Aorta (tissue), 5 donors: ENCODE measurements around the gene CACHD1. TPM values are rescaled to one million over a fixed set of nuclear protein-coding genes. Genes with fewer than 3 reads are reported as not detected.

ENCODE experiments used
- ATAC-seq: fragments of 200-7000 bp; cut with Tn5 transposase; one replicate; pipeline ENCODE4 v1.9.1; 2022; ENCODE audit warnings: moderate library complexity; ENCODE audit not compliant: low FRiP score
- DNase-seq, 2 donors: peaks; one replicate each; pipeline ENCODE4 v3.0.0-alpha.2; 2020
- H3K27ac ChIP-seq, 2 donors: one replicate each; pipeline ENCODE4 v1.5.1; 2013; ENCODE audit warnings: low read length in 2 of 2, mild to moderate bottlenecking in 2 of 2, moderate library complexity in 2 of 2, control low read depth in 1 of 2, inconsistent platforms in 1 of 2, low read depth in 1 of 2
- H3K27me3 ChIP-seq, 2 donors: one replicate each; pipeline ENCODE4 v1.6.1; 2013; ENCODE audit warnings: control low read depth in 1 of 2, low read length in 1 of 2, mild to moderate bottlenecking in 1 of 2, moderate library complexity in 1 of 2; ENCODE audit not compliant: insufficient read depth in 2 of 2, control insufficient read depth in 1 of 2
- H3K36me3 ChIP-seq, 2 donors: one replicate each; pipeline ENCODE4 v1.6.1; 2013; ENCODE audit warnings: control low read depth in 1 of 2, low read length in 1 of 2, mild to moderate bottlenecking in 1 of 2; ENCODE audit not compliant: insufficient read depth in 2 of 2, control insufficient read depth in 1 of 2
- H3K4me1 ChIP-seq, 2 donors: one replicate each; pipeline ENCODE4 v1.6.1; 2013; ENCODE audit warnings: low read length in 2 of 2, control low read depth in 1 of 2, mild to moderate bottlenecking in 1 of 2, moderate library complexity in 1 of 2; ENCODE audit not compliant: insufficient read depth in 2 of 2, control insufficient read depth in 1 of 2
- H3K4me3 ChIP-seq, 2 donors: one replicate each; pipeline ENCODE4 v1.5.1; 2013; ENCODE audit warnings: low read length in 2 of 2, control low read depth in 1 of 2, mild to moderate bottlenecking in 1 of 2
- H3K9me3 ChIP-seq: one replicate; pipeline ENCODE4 v1.6.1; 2013; ENCODE audit warnings: mild to moderate bottlenecking, low read length; ENCODE audit not compliant: control insufficient read depth
- WGBS, 2 donors: extraction: QIAGEN DNeasy Blood & Tissue Kit; methylation state at CpG; one replicate each; pipeline ENCODE4 v1.1.7; 2013; 5-methylcytosine and 5-hydroxymethylcytosine counted together
- intact Hi-C, 2 donors: fragments of 100-400 bp; cut with DNase I; formaldehyde crosslinking; loops; one replicate each; pipeline versions ENCODE4 v1.14.2 to v1.15.0; 2022
- polyA plus RNA-seq, 2 donors: library from polyadenylated mRNA; stranded (reverse); fragments of 200-250 nt; gene quantifications; one replicate each; pipeline ENCODE4 v1.2.3, GENCODE V29; 2013
- total RNA-seq, 2 donors: library from RNA; stranded (reverse); fragmentation: NEBNext Ultra II Directional; extraction: Animal tissue kit (Norgen Biotek cat#: 25700); gene quantifications; one replicate each; pipeline ENCODE4 v1.2.1, GENCODE V29; 2021
- donor health status: healthy with polysubstance abuse.
- donor health status: Bipolar disorder and iron deficiency.
- donor health status: DM: no; HTN: no; CAD: no.
- donor health status: DM: no; HTN: no; CAD: no.
- donor health status: DM: yes; HTN: yes; CAD: no.

The CACHD1 gene
- total and polyA plus RNA-seq, 4 donors: 1.4 to 26.5 (median 5.0) TPM

DNA sequence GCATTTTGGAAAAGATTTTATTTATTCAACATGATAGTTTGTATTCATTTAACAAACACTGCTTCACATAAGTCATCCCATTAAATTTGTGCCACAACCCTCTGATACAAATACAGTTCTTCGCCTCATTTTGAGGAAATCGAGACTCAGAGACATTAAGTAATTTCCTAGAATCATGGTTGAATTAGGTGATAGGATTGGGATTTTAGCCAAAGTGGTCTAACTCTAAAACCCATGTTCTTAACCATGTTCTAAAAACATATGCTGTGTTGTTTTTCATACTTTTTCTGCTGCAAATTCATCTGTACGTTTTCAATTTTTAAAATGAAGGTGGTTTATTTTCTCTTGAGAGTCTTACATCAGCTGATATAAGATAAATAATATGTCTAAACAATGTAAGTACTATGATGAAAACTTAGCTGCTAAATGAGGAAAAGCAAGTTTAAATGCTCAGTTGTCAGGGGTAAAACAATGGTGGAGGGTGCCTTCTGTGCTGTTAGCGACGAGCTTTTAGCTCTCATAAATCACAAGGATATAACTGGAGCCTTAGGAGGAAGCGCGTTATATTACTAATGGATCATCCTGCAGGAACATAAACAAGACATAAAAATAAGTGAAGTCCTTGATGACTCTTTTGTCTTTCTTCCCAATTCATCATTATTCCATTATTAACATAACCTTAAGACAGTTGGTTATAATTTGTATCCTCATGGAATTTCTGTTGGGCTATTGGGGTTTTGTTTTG, 97.7 kb downstream of the CACHD1 start:
- 61 to 65% methylated on average over 7 of the region's 7 CpGs for WGBS, 2 donors
- H3K4me3 ChIP-seq: no peak overlapping the region
- no peak for ATAC-seq

DNA sequence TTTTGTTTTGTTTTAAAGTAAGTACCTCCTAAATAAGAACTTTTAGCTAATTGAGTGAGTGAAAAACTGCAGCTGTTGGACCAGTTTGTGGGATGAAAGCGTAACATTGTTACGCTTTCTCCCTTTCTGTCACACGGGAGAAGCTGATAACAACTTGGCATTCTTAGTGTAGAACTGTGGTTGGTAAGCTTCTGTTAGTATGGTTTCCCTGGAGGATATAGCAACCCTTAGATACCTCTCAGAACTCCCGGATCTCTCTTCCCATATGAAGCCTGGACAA, 98.2 kb downstream of the CACHD1 start:
- 70 to 78% methylated on average over 4 of the region's 4 CpGs for WGBS, 2 donors

More for the DNA sequence above, 97.7 kb downstream of the CACHD1 start:
- H3K27me3 ChIP-seq: no peaks in the 10 kb centered on the region
- H3K4me1 ChIP-seq: no peaks in the 10 kb centered on the region
- H3K9me3 ChIP-seq: no peaks in the 10 kb centered on the region
- no peak overlapping the region for H3K27ac ChIP-seq
- intact Hi-C loops: no loop called here
- DNase-seq: no peak
- no peaks in the 10 kb centered on the region for H3K36me3 ChIP-seq

DNA sequence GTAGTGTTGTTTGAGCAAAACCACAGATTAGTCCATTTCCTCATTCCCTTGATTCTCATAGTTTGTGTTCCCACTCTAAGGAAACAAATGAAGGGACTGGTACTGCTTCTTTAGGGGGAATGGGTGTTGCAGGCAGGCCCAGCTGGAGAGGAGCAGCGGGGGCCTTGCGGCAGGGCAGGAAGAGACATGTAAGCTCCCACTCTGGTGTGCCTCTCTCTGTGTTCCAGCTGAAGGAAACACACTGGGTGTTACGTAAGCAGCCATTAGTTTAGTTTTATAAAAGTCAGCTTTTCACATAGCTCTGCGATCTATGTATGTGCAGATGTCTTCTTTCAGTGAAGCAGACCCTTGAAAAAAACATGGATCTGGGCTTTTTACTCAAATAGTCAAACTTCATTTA, 99.5 kb downstream of the CACHD1 start:
- Histone ChIP-seq H3K27me3 (no peaks in the 10 kb centered on the region), H3K9me3 (no peaks in the 10 kb centered on the region), H3K36me3 (no peaks in the 10 kb centered on the region), H3K4me3 (no peak overlapping the region), H3K4me1 (no peaks in the 10 kb centered on the region), H3K27ac (no peak overlapping the region)
- WGBS, 2 donors: 89 to 91% methylated on average over 4 of the region's 4 CpGs
- ATAC-seq (no peak), DNase-seq (no peak)
- intact Hi-C loops: no loop called here

More for the DNA sequence above, 98.2 kb downstream of the CACHD1 start:
- Histone ChIP-seq H3K27me3 (no peaks in the 10 kb centered on the region), H3K9me3 (no peaks in the 10 kb centered on the region), H3K4me3 (no peak overlapping the region), H3K4me1 (no peaks in the 10 kb centered on the region), H3K36me3 (no peaks in the 10 kb centered on the region), H3K27ac (no peak overlapping the region)
- DNase-seq (no peak), ATAC-seq (no peak)
- intact Hi-C loops: no loop called here

DNA sequence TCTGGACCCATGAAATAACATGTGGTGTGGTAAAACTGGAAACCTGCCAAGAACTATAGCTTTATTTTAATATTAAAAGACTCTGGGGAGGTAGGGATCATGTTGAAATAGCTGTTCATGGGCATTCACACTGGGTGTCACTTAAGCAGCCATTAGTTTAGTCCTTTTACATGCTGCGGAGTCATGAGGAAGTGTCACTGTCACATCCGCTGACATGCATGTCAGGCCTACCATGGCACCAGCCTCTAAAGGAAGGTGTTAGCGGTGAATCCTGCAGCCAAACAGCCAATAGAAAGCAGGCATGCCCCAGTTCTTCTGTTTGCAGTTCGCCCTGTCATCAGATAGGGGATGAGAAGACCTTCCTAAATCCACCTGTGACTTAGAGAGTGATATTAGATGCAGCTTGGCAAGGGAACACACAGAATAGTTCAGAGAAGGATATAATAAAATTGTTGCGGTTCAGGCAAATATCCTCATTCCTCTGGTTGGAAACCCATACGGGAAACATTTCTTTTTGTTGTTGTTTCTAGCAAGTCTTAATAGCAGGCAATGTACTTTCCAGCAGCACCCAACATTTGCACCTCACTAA, 100.4 kb downstream of the CACHD1 start:
- ATAC-seq (no peak), DNase-seq (no peak)
- Histone ChIP-seq H3K9me3 (no peaks in the 10 kb centered on the region), H3K36me3 (no peaks in the 10 kb centered on the region), H3K27me3 (no peaks in the 10 kb centered on the region), H3K27ac (no peak overlapping the region), H3K4me1 (no peaks in the 10 kb centered on the region), H3K4me3 (no peak overlapping the region)
- intact Hi-C loops: no loop called here
- WGBS, 2 donors: 95 to 96% methylated on average over 6 of the region's 6 CpGs

DNA sequence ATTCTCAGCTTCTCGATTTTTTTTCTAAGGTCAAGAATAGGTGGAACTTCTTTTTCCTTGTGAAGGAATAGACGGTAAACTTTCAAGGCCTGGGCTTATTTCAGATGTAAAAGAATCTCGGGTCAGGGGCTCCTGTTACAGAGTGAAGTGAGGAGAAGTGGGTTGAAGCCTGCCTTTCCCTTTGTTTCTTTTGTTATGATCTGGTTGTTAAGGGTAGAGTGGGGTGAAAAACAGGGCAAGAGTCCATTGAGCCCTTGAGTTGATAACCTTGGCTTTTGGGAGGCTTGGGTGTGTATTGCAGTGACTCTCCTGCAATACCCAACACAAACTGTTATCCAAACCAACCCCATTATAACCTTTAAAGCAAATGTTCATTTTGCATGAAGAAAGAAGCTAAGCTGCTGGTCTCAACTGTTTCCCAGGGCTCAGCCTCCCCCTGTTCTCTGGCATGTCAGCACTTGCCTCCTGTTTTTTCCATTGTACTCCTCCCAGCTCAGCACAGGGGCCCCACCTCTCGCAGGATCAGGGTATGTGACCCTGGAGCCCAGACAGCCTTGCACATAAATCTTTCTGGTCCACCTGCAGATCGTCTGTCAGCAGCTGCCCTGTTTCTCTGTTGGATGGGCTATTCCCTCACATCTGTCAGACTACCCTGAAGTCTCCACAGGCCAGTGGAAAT, 102.4 kb downstream of the CACHD1 start:
- Histone ChIP-seq H3K9me3 (no peaks in the 10 kb centered on the region), H3K36me3 (no peaks in the 10 kb centered on the region), H3K27ac (no peak overlapping the region), H3K4me3 (no peak overlapping the region), H3K27me3 (no peaks in the 10 kb centered on the region), H3K4me1 (no peaks in the 10 kb centered on the region)
- no peak for ATAC-seq
- DNase-seq: no peak
- intact Hi-C loops: no loop called here
- WGBS, 2 donors: 72 to 76% methylated on average over 5 of the region's 5 CpGs

DNA sequence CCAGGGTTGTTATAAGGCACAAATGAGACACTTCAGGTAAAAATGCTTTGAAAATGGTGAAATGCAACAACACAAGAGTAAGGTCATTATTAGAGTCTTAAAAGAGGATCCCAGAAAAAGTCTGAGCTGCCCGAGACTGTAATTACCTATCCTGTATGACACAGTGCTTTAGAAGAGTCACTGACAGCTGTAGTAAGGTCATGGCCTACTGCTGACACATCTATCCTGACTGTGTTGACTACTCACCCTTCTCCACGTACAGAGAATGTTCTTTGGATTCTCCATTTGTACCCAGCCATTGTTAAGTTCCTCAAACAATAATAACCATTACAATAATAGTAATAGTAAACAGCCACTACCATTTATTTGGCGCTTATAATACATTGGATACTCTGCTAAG, 104.4 kb downstream of the CACHD1 start:
- ATAC-seq: no peak
- Histone ChIP-seq H3K9me3 (no peaks in the 10 kb centered on the region), H3K4me3 (no peak overlapping the region), H3K27me3 (no peaks in the 10 kb centered on the region), H3K4me1 (no peaks in the 10 kb centered on the region), H3K36me3 (no peaks in the 10 kb centered on the region), H3K27ac (no peak overlapping the region)
- no peak for DNase-seq
- intact Hi-C loops: no loop called here
- whole genome bisulfite sequencing, 2 donors: 93 to 94% methylated on average over 3 of the region's 3 CpGs

DNA sequence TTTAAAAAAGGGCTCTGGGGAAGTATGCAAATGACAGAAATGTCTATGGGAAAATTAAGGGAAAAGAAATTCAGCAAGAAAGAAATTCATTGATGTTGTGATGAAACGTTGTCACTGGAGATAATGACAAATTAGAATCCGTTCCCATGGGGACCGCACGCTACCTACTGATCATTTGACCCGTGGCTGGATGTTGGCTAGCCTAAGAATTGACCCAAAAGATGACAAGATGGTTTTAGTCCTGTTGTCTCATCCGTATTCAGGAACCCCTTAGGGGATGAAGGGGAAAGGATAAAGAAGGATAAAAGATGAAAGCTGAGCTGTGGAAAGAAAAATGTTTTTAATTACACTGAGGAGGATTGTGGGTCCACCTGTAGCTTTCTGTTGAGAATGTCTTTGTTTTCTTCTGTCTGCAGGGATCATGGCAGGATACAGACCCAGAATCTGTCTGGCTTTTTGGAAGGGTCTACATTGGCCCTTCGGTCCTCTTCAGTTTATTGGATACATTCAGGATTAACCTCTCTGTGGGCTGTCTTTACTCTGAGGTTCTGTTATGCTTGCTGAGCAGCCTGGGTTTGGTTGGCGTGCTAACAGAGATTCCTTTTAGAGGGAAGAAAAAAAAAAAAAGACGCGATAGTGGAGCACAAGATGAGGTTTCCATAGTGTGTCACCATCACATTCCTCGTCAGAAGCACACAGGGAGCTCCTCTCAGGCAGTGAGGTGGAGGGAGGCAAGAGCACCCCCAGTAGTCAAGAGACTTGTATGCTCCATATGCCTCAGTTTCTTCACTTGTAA, 106.2 kb downstream of the CACHD1 start:
- H3K4me1 ChIP-seq: no peaks in the 10 kb centered on the region
- ATAC-seq (no peak), DNase-seq (no peak)
- no peaks in the 10 kb centered on the region for H3K36me3 ChIP-seq
- intact Hi-C loops: no loop called here
- no peaks in the 10 kb centered on the region for H3K9me3 ChIP-seq
- 87 to 89% methylated on average over 11 of the region's 11 CpGs for WGBS, 2 donors
- no peak overlapping the region for H3K4me3 ChIP-seq
- no peaks in the 10 kb centered on the region for H3K27me3 ChIP-seq
- no peak overlapping the region for H3K27ac ChIP-seq

DNA sequence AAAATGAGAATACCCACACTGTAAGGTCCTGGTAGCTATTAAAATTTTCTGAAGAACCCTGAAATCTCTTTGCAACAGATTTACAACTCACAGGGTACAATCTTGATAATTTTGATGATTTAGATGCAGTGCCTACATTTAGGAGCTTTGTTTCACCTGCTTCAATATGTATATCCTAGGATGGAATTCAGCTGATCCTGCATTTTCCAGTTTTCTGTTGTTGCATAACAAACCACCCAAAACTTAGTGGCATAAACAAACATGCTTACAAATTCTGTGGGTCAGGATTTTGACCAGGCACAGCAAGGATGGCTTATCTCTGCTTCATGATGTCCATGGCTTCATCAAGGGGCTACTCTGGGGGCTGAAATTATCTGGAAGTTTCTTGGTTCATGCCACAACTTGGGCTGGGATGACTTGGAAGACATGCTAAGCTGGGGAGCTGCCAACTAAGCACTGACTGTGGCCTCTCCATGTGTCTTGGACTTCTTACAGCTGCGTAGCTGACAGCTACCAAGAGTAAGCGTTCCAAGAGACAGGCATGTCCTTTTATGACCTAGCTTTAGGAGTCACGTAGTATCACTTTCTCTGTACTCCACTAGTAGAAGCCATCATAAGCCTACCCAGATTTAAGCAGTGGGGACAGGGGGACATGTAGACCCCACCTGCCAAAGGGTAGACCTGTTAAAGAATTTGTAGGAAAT, 108.5 kb downstream of the CACHD1 start:
- 82 to 85% methylated on average over 3 of the region's 3 CpGs for WGBS, 2 donors
- no peaks in the 10 kb centered on the region for H3K9me3 ChIP-seq
- DNase-seq: no peak
- no peaks in the 10 kb centered on the region for H3K27me3 ChIP-seq
- no peak for ATAC-seq
- intact Hi-C loops: no loop called here
- H3K36me3 ChIP-seq: no peaks in the 10 kb centered on the region
- H3K4me1 ChIP-seq: no peaks in the 10 kb centered on the region
- H3K4me3 ChIP-seq: no peak overlapping the region
- no peak overlapping the region for H3K27ac ChIP-seq
